Activated CD8-positive, alpha-beta T cell treated with anti-CD3 and anti-CD28 coated beads, Interleukin-2, amount 10 ng/mL, durations not matched to agents 7 days and 5 days (primary cell): ENCODE results near the gene ARHGAP18. TPM values are rescaled to one million over a fixed set of nuclear protein-coding genes. Genes with fewer than 3 reads are reported as not detected.

Source experiments
- ATAC-seq: fragments of 150-1000 bp; cut with Tn5 transposase; one replicate; pipeline ENCODE4 v1.10.0; 2021; ENCODE audit warnings: moderate library complexity
- CTCF ChIA-PET: fragments of 350-600 bp; sonication (Branson Sonifier 250); formaldehyde crosslinking; loops from one replicate; lab custom pipeline; 2021; ENCODE audit warnings: antibody characterized with exemption; lab: Charles Lee
- POLR2A ChIA-PET: fragments of 350-600 bp; sonication (Branson Sonifier 250); formaldehyde crosslinking; loops from one replicate; lab custom pipeline; 2021; ENCODE audit warnings: antibody characterized with exemption; lab: Charles Lee
- DNase-seq: peaks from one replicate; pipeline ENCODE4 v3.0.0-alpha.2; 2020
- H3K27ac Mint-ChIP-seq: one replicate; pipeline ENCODE4 v1.8.0; 2021; ENCODE audit warnings: mild to moderate bottlenecking, mixed read lengths
- H3K27me3 Mint-ChIP-seq: one replicate; pipeline ENCODE4 v1.8.0; 2021; ENCODE audit warnings: low read depth, mixed read lengths
- H3K36me3 Mint-ChIP-seq: one replicate; pipeline ENCODE4 v1.8.0; 2021; ENCODE audit warnings: low read depth, mixed read lengths
- H3K4me1 Mint-ChIP-seq: one replicate; pipeline ENCODE4 v1.8.0; 2021; ENCODE audit warnings: low read depth, mixed read lengths
- H3K4me3 Mint-ChIP-seq: one replicate; pipeline ENCODE4 v1.8.0; 2021; ENCODE audit warnings: mild to moderate bottlenecking, mixed read lengths
- H3K9me3 Mint-ChIP-seq: one replicate; pipeline ENCODE4 v1.8.0; 2022; ENCODE audit warnings: mixed read lengths; ENCODE audit not compliant: insufficient read depth
- total RNA-seq, 2 experiments: library from RNA; stranded (reverse); gene quantifications; one replicate each; pipeline ENCODE4 v1.2.3, GENCODE V29; 2021

The ARHGAP18 gene
- total RNA-seq, 2 experiments from 2014 or later = 11.9 to 12.1 TPM

DNA sequence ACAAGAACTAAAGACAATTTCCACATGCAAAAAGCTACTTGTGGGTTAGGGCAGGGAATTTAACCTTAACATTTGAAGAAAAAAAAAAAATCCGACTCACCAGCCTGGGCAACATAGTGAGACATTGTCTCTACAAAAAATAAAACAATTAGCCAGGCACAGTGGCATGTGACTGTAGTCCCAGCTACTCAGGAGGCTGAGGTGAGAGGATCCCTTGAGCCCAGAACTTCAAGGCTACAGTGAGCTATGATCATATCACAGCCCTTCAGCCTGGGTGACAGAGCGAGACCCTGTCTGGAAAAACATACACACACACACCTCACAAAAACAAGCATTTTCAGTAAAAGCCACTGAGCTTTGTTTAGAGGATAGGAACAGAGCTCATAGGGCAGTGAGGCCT is 56.2 kb downstream of the ARHGAP18 start:
- no peak overlapping the region for H3K4me3 Mint-ChIP-seq
- no peaks in the 10 kb centered on the region for H3K36me3 Mint-ChIP-seq
- ChIA-PET CTCF (interaction anchor here (0.6 to 1.1 kb wide), 3 partner anchors 20 to 76 kb away, joined by 3 to 4 read pairs (median 3); no protein-coding TSS in a partner anchor), POLR2A (no interaction called here)
- H3K9me3 Mint-ChIP-seq = no peaks in the 10 kb centered on the region
- H3K4me1 Mint-ChIP-seq = peaks cover 8% of the 10 kb centered on the region
- DNase-seq (no peak), ATAC-seq (no peak)
- no peaks in the 10 kb centered on the region for H3K27me3 Mint-ChIP-seq
- H3K27ac Mint-ChIP-seq = no peak overlapping the region

DNA sequence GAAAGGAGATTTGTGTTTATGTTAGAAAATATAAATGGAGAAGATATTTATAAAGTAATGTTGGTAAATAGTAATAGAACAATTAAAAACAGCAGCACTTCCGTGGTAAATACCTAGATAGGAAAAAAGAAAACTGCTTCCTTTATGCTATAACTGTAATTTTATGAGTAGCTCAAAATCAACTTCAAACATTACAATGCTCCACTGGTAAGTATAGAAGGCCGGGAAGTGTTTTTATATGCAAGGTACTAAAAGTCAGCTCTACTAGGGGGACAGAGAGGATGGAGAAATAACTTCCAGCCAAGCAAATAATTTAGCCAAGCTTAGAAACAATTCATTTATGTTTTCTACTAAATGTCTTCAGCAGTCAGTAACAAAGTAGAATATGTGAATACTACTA is 56.7 kb downstream of the ARHGAP18 start:
- no peak for DNase-seq
- no peak for ATAC-seq
- ChIA-PET CTCF (interaction anchor here (1.0 kb wide), 1 partner anchor 42 kb away, joined by 4 read pairs; no protein-coding TSS in a partner anchor), POLR2A (no interaction called here)
- Mint-ChIP-seq H3K36me3 (no peaks in the 10 kb centered on the region), H3K9me3 (no peaks in the 10 kb centered on the region), H3K27ac (no peak overlapping the region), H3K4me1 (peaks cover 9% of the 10 kb centered on the region), H3K27me3 (no peaks in the 10 kb centered on the region), H3K4me3 (no peak overlapping the region)

GRCh38 chr6:129651291-129651691 is 58.7 kb downstream of the ARHGAP18 start:
- POLR2A ChIA-PET = no interaction called here
- ATAC-seq = no peak

DNA sequence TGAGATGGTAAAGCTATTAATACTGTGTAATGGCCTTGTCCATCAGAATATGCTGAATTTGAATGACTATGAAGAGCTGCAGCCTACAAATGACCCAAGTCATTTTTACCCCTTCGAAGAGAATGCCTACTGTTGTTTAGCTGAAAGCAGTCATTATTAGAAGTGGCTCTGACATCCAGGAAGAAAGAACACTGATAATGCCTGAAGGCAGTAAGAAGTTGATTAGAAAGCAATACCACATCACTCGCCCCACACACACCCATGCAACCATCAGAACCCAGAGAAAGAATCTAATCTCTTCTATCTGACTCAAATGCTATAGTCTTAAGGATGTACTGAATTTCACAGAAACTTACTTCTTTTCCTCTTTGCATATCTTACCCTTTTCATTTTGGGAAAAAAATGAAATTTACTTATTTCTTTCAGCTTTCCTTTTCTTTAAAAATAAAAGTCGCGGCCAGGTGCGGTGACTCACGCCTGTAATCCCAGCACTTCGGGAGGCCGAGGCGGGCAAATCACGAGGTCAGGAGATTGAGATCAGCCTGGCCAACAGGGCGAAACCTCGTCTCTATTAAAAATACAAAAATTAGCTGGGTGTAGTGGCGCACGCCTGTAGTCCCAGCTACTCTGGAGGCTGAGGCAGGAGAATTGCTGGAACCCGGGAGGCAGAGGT is 61.0 kb downstream of the ARHGAP18 start:
- Mint-ChIP-seq H3K9me3 (no peaks in the 10 kb centered on the region), H3K4me3 (no peak overlapping the region), H3K4me1 (peaks cover 6% of the 10 kb centered on the region), H3K27me3 (no peaks in the 10 kb centered on the region), H3K36me3 (no peaks in the 10 kb centered on the region), H3K27ac (no peak overlapping the region)
- DNase-seq (no peak), ATAC-seq (no peak)
- POLR2A ChIA-PET = no interaction called here
- CTCF ChIA-PET = no interaction called here

More at GRCh38 chr6:129651291-129651691, 58.7 kb downstream of the ARHGAP18 start:
- no peak overlapping the region for H3K4me3 Mint-ChIP-seq
- peaks cover 9% of the 10 kb centered on the region for H3K4me1 Mint-ChIP-seq
- H3K27me3 Mint-ChIP-seq = no peaks in the 10 kb centered on the region
- H3K9me3 Mint-ChIP-seq = no peaks in the 10 kb centered on the region
- CTCF ChIA-PET = no interaction called here
- no peaks in the 10 kb centered on the region for H3K36me3 Mint-ChIP-seq
- no peak for DNase-seq
- H3K27ac Mint-ChIP-seq = no peak overlapping the region

GRCh38 chr6:129647044-129647443 is 62.9 kb downstream of the ARHGAP18 start:
- Mint-ChIP-seq H3K4me3 (no peak overlapping the region), H3K4me1 (peaks cover 6% of the 10 kb centered on the region), H3K9me3 (no peaks in the 10 kb centered on the region), H3K27ac (no peak overlapping the region), H3K36me3 (no peaks in the 10 kb centered on the region), H3K27me3 (no peaks in the 10 kb centered on the region)
- CTCF ChIA-PET = no interaction called here
- POLR2A ChIA-PET = no interaction called here
- ATAC-seq = no peak
- no peak for DNase-seq

DNA sequence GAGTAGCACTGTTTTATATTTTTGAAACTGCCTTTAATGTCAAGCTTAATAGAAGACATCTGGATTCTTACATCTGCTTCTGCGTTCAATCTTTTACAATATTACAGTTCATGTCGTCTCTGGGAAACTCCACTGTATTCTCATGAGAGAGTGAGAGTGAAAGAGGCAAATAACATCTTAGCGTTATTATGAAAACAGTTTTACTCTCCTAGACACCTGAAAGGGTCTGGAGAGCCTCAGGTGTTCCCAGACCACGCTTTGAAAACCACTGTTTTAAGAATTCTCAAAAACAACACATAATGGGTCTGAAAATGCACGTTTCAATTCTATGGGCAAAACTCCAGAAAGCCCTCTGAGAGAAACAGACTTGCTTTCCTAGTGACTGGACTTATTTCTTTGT is 63.3 kb downstream of the ARHGAP18 start:
- Mint-ChIP-seq H3K4me1 (peaks cover 4% of the 10 kb centered on the region), H3K9me3 (no peaks in the 10 kb centered on the region), H3K4me3 (no peak overlapping the region), H3K27ac (no peak overlapping the region), H3K27me3 (no peaks in the 10 kb centered on the region), H3K36me3 (peaks cover under 1% of the 10 kb centered on the region)
- ChIA-PET POLR2A (no interaction called here), CTCF (no interaction called here)
- DNase-seq (no peak), ATAC-seq (no peak)

GRCh38 chr6:129645830-129646579 is 64.0 kb downstream of the ARHGAP18 start:
- ATAC-seq (no peak), DNase-seq (no peak)
- ChIA-PET POLR2A (no interaction called here), CTCF (no interaction called here)
- no peak overlapping the region for H3K27ac Mint-ChIP-seq
- no peak overlapping the region for H3K4me3 Mint-ChIP-seq
- H3K4me1 Mint-ChIP-seq = peaks cover 3% of the 10 kb centered on the region
- no peaks in the 10 kb centered on the region for H3K27me3 Mint-ChIP-seq
- peaks cover 6% of the 10 kb centered on the region for H3K36me3 Mint-ChIP-seq
- no peaks in the 10 kb centered on the region for H3K9me3 Mint-ChIP-seq

GRCh38 chr6:129645106-129645829 is 64.7 kb downstream of the ARHGAP18 start:
- DNase-seq (no peak), ATAC-seq (no peak)
- ChIA-PET CTCF (no interaction called here), POLR2A (no interaction called here)
- H3K9me3 Mint-ChIP-seq = no peaks in the 10 kb centered on the region
- peaks cover 10% of the 10 kb centered on the region for H3K36me3 Mint-ChIP-seq
- H3K4me1 Mint-ChIP-seq = peaks cover 3% of the 10 kb centered on the region
- no peaks in the 10 kb centered on the region for H3K27me3 Mint-ChIP-seq
- no peak overlapping the region for H3K27ac Mint-ChIP-seq
- no peak overlapping the region for H3K4me3 Mint-ChIP-seq

DNA sequence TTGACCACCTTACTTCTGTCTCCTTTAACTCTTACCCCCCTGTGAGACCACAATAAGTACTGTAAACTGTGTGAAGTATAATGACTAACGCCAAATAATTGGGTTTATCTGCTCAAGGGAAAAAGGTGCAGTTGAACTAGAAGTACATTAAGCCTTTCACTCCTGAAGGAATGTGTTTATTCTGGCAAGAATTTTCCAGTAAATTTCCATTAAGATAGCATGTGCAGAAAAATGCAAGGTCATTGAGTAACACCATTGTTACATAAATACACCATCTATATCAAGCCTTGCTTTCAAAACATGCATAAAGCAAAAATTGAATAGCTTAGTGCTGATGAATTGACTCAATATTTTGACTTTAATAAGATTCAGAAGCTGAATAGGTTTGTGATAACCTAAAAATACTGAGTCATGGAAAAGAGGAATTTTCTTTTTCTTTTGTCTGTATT is 65.4 kb downstream of the ARHGAP18 start:
- no peak overlapping the region for H3K4me3 Mint-ChIP-seq
- ChIA-PET POLR2A (no interaction called here), CTCF (no interaction called here)
- H3K4me1 Mint-ChIP-seq = peaks cover 3% of the 10 kb centered on the region
- no peaks in the 10 kb centered on the region for H3K27me3 Mint-ChIP-seq
- no peak overlapping the region for H3K27ac Mint-ChIP-seq
- DNase-seq (no peak), ATAC-seq (no peak)
- H3K9me3 Mint-ChIP-seq = no peaks in the 10 kb centered on the region
- H3K36me3 Mint-ChIP-seq = peaks cover 10% of the 10 kb centered on the region

- ChIA-PET POLR2A (no interaction called here), CTCF (no interaction called here)
- Mint-ChIP-seq H3K4me3 (no peak overlapping the region), H3K4me1 (peaks cover 3% of the 10 kb centered on the region), H3K27me3 (no peaks in the 10 kb centered on the region), H3K27ac (no peak overlapping the region), H3K9me3 (no peaks in the 10 kb centered on the region), H3K36me3 (peaks cover 10% of the 10 kb centered on the region)
- no peak for DNase-seq
- ATAC-seq = no peak
These were observed 66.0 kb downstream of the ARHGAP18 start for GRCh38 chr6:129643968-129644367.

- Mint-ChIP-seq H3K4me3 (no peak overlapping the region), H3K27me3 (no peaks in the 10 kb centered on the region), H3K27ac (no peak overlapping the region), H3K9me3 (no peaks in the 10 kb centered on the region), H3K36me3 (peaks cover 10% of the 10 kb centered on the region), H3K4me1 (no peaks in the 10 kb centered on the region)
- DNase-seq (no peak), ATAC-seq (no peak)
- CTCF ChIA-PET = no interaction called here
- POLR2A ChIA-PET = no interaction called here
These were observed 66.8 kb downstream of the ARHGAP18 start for GRCh38 chr6:129643176-129643575.

DNA sequence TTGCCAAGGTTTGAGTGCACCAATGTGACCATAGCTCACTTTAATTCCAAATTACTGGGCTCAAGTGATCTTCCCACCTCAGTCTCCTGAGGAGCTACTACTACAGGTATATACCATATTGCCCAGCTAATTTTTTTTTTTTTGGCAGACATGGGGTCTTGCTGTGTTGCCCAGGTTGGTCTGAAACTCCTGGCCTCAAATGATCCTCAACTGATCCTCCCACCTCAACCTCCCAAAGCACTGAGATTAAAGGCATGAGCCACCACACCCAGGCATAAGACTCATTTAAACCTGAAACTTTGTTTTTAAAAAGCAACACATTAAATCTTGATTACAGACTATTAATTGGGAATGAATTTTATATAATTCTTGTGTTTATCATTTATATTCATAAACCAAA is 67.7 kb downstream of the ARHGAP18 start:
- CTCF ChIA-PET = interaction anchor here (0.8 kb wide), 1 partner anchor 43 kb away, joined by 3 read pairs; no protein-coding TSS in a partner anchor
- ATAC-seq = no peak
- POLR2A ChIA-PET = no interaction called here
- Mint-ChIP-seq H3K9me3 (no peaks in the 10 kb centered on the region), H3K4me1 (no peaks in the 10 kb centered on the region), H3K27ac (no peak overlapping the region), H3K27me3 (no peaks in the 10 kb centered on the region), H3K36me3 (peaks cover 12% of the 10 kb centered on the region), H3K4me3 (no peak overlapping the region)
- DNase-seq = no peak
